ENCODE results near the gene RAI1.

Gene RAI1

DNA sequence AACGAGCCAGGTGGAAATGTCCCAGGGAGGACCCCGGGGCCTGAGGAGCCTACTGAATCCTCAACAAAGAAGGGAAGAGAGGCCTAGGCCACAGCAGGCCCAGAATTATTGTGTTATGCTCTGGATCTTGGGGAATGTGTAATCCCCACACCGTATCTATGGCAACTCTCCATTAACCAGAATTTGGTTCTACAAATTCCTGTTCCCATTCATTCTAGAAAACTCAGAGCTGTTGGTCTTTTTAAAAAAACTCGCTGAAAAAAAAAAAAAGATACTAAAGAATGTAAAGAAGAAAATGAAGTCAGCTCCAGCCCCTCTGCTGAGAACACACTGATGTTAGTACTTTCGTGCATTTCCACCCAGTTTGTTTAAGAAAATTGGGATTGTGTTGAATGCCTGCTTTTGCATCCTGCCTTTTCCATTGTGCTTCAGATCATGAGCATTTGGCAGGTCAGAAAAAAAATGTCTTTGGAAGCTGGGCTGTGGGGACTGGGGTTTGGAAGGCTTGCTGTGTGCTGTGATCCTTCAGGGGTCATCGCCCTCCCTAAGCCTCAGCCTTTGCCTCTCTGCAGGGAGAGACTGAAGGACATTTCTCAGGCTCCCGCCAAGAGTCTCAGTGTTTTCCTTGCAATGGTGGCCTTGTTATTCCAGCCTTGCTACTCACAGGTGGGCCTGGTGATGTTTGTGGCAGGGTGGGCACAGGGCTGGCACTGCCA lies 86.1 kb downstream of the RAI1 start:
- Histone ChIP-seq H3K27ac (no peak overlapping the region), H3K9me3 (no peaks in the 10 kb centered on the region), H3K27me3 (no peaks in the 10 kb centered on the region), H3K36me3 (peaks cover 0 to 6% (median 0%) of the 10 kb centered on the region in 3 donors), H3K4me1 (peaks cover 0 to 33% (median 0%) of the 10 kb centered on the region in 4 donors), H3K4me3 (no peak overlapping the region)
- no peak for DNase-seq
- intact Hi-C loops (cut with DNase I; ENCODE audit: low total_unique reads) = no loop called here
- TF ChIP-seq, protein P1, sequence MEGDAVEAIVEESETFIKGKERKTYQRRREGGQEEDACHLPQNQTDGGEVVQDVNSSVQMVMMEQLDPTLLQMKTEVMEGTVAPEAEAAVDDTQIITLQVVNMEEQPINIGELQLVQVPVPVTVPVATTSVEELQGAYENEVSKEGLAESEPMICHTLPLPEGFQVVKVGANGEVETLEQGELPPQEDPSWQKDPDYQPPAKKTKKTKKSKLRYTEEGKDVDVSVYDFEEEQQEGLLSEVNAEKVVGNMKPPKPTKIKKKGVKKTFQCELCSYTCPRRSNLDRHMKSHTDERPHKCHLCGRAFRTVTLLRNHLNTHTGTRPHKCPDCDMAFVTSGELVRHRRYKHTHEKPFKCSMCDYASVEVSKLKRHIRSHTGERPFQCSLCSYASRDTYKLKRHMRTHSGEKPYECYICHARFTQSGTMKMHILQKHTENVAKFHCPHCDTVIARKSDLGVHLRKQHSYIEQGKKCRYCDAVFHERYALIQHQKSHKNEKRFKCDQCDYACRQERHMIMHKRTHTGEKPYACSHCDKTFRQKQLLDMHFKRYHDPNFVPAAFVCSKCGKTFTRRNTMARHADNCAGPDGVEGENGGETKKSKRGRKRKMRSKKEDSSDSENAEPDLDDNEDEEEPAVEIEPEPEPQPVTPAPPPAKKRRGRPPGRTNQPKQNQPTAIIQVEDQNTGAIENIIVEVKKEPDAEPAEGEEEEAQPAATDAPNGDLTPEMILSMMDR (IDR thresholded peaks at IDR 0.05) = no peak

DNA sequence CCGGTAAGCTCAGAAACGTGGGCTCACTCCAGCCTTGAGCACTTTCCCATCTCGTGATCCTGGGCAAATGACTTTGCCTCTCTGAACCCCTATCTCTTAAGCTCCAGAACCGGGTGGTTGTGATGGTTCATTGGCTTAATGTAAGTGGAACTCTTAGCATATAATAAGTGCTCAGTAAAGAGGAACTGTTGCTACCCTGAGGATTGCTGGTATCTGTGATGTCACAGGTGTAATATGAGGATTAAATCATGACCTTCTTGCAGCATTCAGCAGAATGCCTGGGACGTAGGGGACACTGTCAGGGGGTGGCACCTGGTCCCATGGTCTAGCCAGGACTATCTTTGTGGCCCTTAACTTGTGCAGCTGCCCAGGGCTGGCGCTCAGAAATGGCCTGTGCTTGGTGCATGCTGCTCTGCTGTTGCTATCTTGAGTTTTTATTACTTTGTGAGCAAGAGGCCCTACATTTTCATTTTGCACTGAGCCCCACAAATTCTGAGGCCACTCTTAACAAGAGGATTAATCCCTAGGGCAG lies 86.7 kb downstream of the RAI1 start:
- TF ChIP-seq, protein P1 (IDR thresholded peaks at IDR 0.05) = no peak
- no peak overlapping the region for H3K4me3 ChIP-seq
- no peaks in the 10 kb centered on the region for H3K27me3 ChIP-seq
- H3K4me1 ChIP-seq = peaks cover 0 to 35% (median 0%) of the 10 kb centered on the region in 4 donors
- H3K27ac ChIP-seq = no peak overlapping the region
- no peaks in the 10 kb centered on the region for H3K9me3 ChIP-seq
- no peak for DNase-seq
- intact Hi-C loops (cut with DNase I; ENCODE audit: low total_unique reads) = no loop called here
- peaks cover 0 to 6% (median 0%) of the 10 kb centered on the region in 3 donors for H3K36me3 ChIP-seq

DNA sequence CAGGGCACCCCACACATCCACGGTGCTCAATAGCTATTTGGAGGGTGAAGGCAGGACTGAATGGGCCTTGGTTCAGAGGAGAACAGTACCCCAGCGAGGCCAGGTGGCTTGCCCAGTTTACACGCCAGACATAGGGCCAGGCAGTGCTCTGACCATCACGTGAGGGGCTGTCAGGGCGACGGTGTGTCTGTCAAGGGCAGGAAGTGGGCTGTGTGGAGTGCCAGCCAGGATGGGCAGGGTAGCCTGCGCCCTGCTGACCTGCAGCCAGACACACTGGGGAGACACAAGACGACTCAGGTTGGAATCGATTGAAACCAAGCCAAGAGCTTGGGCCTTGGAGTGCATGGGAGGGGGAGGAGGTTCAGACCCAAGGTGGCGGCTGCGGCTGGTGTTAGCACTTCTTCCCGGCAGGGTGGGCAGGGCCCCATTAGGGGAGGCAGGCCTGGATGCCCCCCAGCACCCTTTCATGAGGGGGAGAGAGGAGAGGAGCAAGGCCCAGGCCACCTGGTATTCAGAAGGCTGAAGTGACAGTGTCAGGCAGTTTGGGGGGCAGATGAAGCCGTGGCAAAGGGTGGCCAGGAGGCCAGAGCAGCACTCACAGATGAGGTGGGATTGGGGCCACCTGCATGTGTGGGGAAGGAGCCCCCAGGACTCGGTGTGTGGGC lies 87.3 kb downstream of the RAI1 start:
- H3K4me1 ChIP-seq = peaks cover 0 to 41% (median 0%) of the 10 kb centered on the region in 4 donors
- H3K27me3 ChIP-seq = no peaks in the 10 kb centered on the region
- H3K9me3 ChIP-seq = no peaks in the 10 kb centered on the region
- H3K36me3 ChIP-seq = peaks cover 0 to 6% (median 0%) of the 10 kb centered on the region in 3 donors
- no peak overlapping the region for H3K4me3 ChIP-seq
- DNase-seq = no peak
- no peak overlapping the region for H3K27ac ChIP-seq
- intact Hi-C loops (cut with DNase I; ENCODE audit: low total_unique reads) = no loop called here
- TF ChIP-seq, protein P1 (IDR thresholded peaks at IDR 0.05) = no peak

DNA sequence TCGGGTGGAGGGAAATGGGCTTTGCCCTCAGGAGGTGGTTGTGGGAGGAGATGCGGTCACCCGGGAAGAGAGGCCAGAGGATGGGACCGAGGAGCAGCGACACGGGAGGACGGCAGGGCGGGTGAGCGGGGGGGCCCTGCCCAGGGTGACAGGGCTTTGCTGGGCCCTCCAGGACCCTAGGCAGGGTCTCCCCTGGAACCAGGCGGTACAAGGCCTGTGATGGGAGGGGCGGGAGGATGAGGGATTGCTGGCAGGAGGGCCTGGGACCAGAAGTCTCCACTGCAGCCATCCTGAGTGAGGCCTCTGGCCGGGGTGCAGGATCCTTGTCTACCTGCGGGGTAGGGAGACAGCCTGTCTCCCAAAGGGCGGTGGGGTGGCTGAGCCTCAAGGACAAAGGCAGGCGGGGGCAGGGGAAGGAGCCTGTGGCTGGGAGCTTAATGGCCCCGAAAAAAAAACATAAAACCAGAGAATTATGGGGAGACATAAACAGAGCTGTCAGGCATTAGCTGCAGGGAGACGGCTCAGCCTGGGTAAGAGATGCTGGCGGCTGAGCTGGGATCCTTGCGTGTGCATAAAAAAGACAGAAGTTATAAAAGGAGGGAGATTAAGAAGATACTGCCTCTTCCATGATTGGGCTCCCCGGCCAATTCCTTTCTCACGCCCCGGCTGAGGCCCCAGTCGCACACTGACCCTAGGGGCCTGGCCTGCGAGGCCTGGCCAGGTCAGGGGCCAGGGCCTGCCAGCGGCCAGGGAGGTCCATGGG lies 88.8 kb downstream of the RAI1 start:
- Histone ChIP-seq H3K4me3 (no peak overlapping the region), H3K27me3 (no peaks in the 10 kb centered on the region), H3K4me1 (peaks cover 0 to 52% (median 6%) of the 10 kb centered on the region in 4 donors), H3K27ac (no peak overlapping the region), H3K9me3 (no peaks in the 10 kb centered on the region), H3K36me3 (peaks cover 0 to 6% (median 0%) of the 10 kb centered on the region in 3 donors)
- DNase-seq = no peak
- TF ChIP-seq, protein P1 (IDR thresholded peaks at IDR 0.05) = no peak
- intact Hi-C loops (cut with DNase I; ENCODE audit: low total_unique reads) = no loop called here

DNA sequence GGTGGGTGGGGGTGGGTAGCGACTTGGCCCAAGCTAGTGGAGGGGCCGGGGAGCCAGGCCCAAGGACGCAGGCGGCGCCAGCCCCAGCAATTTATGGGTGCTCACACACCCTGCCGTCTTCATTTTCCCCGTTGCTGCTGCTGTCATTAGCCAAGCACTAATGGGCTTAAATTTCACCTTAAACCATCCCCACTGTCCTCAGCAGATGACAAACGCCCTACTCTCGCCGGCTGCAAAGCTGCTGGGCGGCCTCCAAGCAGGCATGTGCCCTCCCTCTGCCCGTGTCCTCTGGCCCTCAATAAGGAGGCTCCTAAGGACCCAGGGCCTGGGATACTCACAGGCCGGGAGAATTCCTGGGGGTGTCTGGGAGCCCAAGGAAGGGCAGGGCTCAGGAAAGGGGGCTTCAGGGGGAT lies 89.4 kb downstream of the RAI1 start:
- peaks cover 0 to 52% (median 6%) of the 10 kb centered on the region in 4 donors for H3K4me1 ChIP-seq
- intact Hi-C loops (cut with DNase I; ENCODE audit: low total_unique reads) = no loop called here

More for the DNA sequence above, 89.4 kb downstream of the RAI1 start:
- TF ChIP-seq, protein P1 (IDR thresholded peaks at IDR 0.05) = no peak
- no peaks in the 10 kb centered on the region for H3K9me3 ChIP-seq
- peaks cover 0 to 3% (median 0%) of the 10 kb centered on the region in 3 donors for H3K36me3 ChIP-seq
- H3K27me3 ChIP-seq = no peaks in the 10 kb centered on the region
- no peak for DNase-seq
- H3K4me3 ChIP-seq = no peak overlapping the region
- no peak overlapping the region for H3K27ac ChIP-seq

Measured in tibial artery (tissue), 4 donors.